K562 treated with DMSO at 1 percent for 48 hours (cell line): ENCODE measurements around the gene TTI1. TPM values are rescaled to one million over a fixed set of nuclear protein-coding genes. Genes with fewer than 3 reads are reported as not detected.

Experiments used
- total RNA-seq: library from RNA; unstranded; fragments of 300-600 nt; gene quantifications from 2 replicates; pipeline ENCODE4 v1.2.3, GENCODE V29; 2022; ENCODE audit warnings: low replicate concordance; ENCODE audit errors: extremely low read depth

The TTI1 gene
- not detected in 2 replicates for total RNA-seq

DNA sequence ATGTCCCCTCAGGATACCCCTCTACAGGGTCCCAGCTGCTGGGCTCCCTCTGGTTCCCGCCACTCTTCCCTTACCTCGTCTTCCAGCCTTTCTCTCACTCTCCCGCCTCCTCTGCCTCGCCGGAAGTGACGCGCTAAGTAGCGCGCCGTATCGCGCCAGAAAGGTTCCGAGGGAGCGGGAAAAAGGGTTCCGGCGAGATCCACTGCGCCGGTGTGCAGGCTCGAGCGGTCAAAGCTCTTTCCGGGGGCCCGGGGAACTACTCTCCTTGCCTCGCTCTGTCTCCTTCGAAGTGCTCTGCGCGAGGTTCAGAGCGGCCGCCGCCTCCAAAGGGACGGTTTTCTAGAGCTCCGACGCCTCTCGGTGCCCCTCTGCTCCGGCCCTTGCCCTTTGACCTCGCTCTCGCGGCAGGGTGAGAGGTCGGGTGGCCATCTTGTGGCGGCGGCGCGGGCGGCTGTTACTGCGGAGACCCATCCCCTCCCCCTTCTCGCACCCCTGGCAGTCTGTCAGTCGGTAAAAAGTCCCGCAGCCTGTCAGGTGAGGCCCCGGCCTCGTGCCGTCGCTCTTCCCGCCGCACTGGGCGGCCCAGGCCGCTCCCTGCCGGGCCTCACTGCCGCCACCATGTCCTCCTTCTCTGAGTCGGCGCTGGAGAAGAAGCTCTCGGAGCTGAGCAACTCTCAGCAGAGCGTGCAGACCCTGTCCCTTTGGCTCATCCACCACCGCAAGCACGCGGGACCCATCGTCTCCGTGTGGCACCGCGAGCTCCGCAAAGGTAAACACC, at the start of gene TTI1, which contains the start of gene RPRD1B:
Gene TTI1 (minus strand): TSS at position 127 of the 778 bp plus-strand sequence. CDS start 19,640 bp downstream, outside the sequence.
Gene RPRD1B (plus strand): TSS at position 417 of the 778 bp plus-strand sequence. CDS start 202 bp downstream, at position 619.

Other genes with a start within 250 kb of the TTI1 start
- gene VSTM2L, start 130.3 kb downstream of the TTI1 start, total RNA-seq: not detected in 2 replicates
- not detected in 2 replicates for gene RPRD1B, start 290 bp upstream of the TTI1 start, total RNA-seq
- 186 TPM in 1 of 2 replicates, not detected in the other for gene TGM2, start 131.8 kb upstream of the TTI1 start, total RNA-seq
- gene KIAA1755, start 227.3 kb upstream of the TTI1 start, total RNA-seq: not detected in 2 replicates